NAMALWA (cell line): ENCODE data around the gene GAGE12H.
A peak's percentile ranks its signal among the peaks of the same experiment; 100 is the strongest.
"Not testable (repeated sequence)": the region's sequence is repeated elsewhere in the genome, so short reads cannot be mapped to it uniquely, and the experiment has no call there.

ENCODE experiments used
- DNase-seq: peaks from one replicate; pipeline ENCODE4 v3.0.0-alpha.2; 2015; ENCODE audit warnings: low spot score

The GAGE12H gene, protein sequence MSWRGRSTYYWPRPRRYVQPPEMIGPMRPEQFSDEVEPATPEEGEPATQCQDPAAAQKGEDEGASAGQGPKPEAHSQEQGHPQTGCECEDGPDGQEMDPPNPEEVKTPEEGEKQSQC

DNA sequence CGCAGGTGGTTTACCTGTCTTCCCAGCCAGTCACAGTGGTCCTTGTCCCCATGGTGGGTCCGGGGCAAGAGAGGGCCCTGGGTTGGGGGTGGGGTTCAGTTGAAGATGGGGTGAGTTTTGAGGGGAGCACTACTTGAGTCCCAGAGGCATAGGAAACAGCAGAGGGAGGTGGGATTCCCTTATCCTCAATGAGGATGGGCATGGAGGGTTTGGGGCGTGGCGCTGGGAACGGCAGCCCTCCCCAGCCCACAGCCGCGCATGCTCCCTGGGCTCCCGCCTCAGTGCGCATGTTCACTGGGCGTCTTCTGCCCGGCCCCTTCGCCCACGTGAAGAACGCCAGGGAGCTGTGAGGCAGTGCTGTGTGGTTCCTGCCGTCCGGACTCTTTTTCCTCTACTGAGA is at the start of gene GAGE12H:
TSS of gene GAGE12H (plus strand) at position 301 of the 400 bp plus-strand sequence. CDS start 1,155 bp downstream, outside the sequence.
- DNase-seq = not testable (repeated sequence)

DNA sequence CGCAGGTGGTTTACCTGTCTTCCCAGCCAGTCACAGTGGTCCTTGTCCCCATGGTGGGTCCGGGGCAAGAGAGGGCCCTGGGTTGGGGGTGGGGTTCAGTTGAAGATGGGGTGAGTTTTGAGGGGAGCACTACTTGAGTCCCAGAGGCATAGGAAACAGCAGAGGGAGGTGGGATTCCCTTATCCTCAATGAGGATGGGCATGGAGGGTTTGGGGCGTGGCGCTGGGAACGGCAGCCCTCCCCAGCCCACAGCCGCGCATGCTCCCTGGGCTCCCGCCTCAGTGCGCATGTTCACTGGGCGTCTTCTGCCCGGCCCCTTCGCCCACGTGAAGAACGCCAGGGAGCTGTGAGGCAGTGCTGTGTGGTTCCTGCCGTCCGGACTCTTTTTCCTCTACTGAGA is 47.9 kb upstream of the GAGE12H start, which contains the start of gene GAGE12C:
TSS of gene GAGE12C (plus strand) at position 301 of the 400 bp plus-strand sequence. CDS start 1,155 bp downstream, outside the sequence.
- DNase-seq = not testable (repeated sequence)

DNA sequence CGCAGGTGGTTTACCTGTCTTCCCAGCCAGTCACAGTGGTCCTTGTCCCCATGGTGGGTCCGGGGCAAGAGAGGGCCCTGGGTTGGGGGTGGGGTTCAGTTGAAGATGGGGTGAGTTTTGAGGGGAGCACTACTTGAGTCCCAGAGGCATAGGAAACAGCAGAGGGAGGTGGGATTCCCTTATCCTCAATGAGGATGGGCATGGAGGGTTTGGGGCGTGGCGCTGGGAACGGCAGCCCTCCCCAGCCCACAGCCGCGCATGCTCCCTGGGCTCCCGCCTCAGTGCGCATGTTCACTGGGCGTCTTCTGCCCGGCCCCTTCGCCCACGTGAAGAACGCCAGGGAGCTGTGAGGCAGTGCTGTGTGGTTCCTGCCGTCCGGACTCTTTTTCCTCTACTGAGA is 38.3 kb upstream of the GAGE12H start, which contains the start of gene GAGE12D:
TSS of gene GAGE12D (plus strand) at position 301 of the 400 bp plus-strand sequence. CDS start 1,155 bp downstream, outside the sequence.
- DNase-seq = not testable (repeated sequence)

DNA sequence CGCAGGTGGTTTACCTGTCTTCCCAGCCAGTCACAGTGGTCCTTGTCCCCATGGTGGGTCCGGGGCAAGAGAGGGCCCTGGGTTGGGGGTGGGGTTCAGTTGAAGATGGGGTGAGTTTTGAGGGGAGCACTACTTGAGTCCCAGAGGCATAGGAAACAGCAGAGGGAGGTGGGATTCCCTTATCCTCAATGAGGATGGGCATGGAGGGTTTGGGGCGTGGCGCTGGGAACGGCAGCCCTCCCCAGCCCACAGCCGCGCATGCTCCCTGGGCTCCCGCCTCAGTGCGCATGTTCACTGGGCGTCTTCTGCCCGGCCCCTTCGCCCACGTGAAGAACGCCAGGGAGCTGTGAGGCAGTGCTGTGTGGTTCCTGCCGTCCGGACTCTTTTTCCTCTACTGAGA is 28.8 kb upstream of the GAGE12H start, which contains the start of gene GAGE12E:
TSS of gene GAGE12E (plus strand) at position 301 of the 400 bp plus-strand sequence. CDS start 1,155 bp downstream, outside the sequence.
- DNase-seq = not testable (repeated sequence)

DNA sequence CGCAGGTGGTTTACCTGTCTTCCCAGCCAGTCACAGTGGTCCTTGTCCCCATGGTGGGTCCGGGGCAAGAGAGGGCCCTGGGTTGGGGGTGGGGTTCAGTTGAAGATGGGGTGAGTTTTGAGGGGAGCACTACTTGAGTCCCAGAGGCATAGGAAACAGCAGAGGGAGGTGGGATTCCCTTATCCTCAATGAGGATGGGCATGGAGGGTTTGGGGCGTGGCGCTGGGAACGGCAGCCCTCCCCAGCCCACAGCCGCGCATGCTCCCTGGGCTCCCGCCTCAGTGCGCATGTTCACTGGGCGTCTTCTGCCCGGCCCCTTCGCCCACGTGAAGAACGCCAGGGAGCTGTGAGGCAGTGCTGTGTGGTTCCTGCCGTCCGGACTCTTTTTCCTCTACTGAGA is 19.2 kb upstream of the GAGE12H start, which contains the start of gene GAGE12F:
TSS of gene GAGE12F (plus strand) at position 301 of the 400 bp plus-strand sequence. CDS start 1,155 bp downstream, outside the sequence.
- not testable (repeated sequence) for DNase-seq

DNA sequence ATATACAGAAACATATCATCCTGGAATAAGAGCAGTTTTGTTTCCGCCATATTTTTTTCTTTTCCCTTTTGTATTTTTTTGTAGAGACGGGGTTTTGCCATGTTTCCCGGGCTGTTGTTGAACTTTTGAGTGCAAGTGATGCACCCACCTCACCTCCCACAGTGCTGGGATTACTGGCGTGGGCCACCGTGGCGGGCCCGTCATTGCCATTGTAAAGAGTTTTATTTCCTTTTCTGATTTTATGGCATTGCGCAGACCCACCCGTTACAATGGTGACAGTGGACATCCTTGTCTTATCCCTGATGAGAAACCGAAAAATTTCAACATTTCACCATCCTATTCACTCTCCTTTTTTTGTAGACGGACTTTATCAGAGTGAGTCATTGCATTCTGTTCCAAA is 11.0 kb upstream of the GAGE12H start:
- not testable (repeated sequence) for DNase-seq

DNA sequence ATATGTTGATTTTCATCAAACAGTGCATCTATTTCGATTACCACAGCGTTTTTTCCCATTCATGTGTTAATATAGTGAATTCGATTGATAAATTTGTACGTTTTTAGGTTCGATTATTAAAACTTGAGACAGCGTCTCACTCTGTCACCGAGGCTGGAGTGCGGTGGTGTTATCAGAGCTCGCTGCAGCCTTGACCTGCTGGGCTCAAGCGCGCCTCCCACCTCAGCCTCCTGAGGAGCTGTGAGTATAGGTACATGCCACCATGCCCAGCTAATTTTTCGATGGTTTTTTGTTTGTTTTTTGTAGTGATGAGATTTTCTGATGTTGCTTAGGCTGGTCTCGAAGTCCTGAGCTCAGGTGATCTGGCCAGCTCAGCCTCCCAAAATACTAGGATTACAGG is 10.6 kb upstream of the GAGE12H start:
- DNase-seq = not testable (repeated sequence)

DNA sequence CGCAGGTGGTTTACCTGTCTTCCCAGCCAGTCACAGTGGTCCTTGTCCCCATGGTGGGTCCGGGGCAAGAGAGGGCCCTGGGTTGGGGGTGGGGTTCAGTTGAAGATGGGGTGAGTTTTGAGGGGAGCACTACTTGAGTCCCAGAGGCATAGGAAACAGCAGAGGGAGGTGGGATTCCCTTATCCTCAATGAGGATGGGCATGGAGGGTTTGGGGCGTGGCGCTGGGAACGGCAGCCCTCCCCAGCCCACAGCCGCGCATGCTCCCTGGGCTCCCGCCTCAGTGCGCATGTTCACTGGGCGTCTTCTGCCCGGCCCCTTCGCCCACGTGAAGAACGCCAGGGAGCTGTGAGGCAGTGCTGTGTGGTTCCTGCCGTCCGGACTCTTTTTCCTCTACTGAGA is 9.6 kb upstream of the GAGE12H start, which contains the start of gene GAGE12G:
TSS of gene GAGE12G (plus strand) at position 301 of the 400 bp plus-strand sequence. CDS start 1,155 bp downstream, outside the sequence.
- DNase-seq = not testable (repeated sequence)

DNA sequence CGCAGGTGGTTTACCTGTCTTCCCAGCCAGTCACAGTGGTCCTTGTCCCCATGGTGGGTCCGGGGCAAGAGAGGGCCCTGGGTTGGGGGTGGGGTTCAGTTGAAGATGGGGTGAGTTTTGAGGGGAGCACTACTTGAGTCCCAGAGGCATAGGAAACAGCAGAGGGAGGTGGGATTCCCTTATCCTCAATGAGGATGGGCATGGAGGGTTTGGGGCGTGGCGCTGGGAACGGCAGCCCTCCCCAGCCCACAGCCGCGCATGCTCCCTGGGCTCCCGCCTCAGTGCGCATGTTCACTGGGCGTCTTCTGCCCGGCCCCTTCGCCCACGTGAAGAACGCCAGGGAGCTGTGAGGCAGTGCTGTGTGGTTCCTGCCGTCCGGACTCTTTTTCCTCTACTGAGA is 9.4 kb downstream of the GAGE12H start, which contains the start of gene GAGE2A:
TSS of gene GAGE2A (plus strand) at position 301 of the 400 bp plus-strand sequence. CDS start 1,155 bp downstream, outside the sequence.
- DNase-seq = not testable (repeated sequence)

DNA sequence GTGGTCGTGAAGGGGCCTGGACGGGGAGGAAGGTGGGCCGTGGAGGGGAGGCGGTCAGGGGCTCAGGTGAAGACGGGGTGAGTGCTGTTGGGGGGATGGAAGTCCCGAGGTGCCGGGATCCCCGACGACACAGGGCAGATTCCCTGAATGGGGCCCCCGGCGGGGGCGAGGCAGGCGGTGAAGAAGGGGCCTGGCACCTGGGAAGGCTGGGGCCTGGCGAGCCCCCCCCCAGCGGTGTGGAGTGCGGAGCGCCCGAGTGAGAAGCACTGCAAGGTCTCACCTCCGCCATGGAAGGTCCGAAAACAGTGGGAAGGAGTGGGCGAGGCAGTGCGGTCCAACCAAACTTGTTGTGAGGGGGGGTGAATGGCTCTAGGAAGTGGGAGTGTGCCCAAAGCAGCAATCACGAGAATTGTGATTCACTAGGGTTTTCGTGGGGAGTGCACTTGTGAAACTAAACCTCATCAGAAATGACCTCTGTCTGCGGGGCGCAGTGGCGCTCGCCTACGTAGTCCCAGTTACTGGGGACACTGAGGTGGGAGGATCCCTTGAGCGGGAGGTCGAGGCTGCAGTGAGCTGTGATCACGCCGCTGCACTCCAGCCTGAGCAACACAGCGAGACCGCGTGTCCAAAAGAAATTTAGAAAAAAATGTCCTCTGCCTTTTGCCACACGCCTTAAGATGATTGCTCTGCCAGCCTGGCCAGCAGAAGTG is 10.2 kb downstream of the GAGE12H start:
- DNase-seq = not testable (repeated sequence)

DNA sequence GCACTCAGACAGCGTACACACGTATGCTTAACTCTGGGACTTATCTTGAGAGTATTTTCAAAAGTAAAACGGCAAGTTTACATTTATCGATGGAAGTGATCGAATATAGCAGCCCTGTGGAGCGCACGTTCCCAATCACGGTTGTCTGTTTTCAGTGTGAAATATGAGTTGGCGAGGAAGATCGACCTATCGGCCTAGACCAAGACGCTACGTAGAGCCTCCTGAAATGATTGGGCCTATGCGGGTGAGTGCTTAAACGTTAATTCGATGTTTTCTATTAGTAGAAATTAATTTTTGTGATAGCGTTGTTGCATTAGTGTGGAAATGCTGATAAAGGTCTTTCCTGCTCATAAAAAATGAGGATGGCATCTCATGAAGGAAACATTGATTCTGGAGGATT is 10.7 kb downstream of the GAGE12H start:
- DNase-seq = not testable (repeated sequence)

DNA sequence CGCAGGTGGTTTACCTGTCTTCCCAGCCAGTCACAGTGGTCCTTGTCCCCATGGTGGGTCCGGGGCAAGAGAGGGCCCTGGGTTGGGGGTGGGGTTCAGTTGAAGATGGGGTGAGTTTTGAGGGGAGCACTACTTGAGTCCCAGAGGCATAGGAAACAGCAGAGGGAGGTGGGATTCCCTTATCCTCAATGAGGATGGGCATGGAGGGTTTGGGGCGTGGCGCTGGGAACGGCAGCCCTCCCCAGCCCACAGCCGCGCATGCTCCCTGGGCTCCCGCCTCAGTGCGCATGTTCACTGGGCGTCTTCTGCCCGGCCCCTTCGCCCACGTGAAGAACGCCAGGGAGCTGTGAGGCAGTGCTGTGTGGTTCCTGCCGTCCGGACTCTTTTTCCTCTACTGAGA is 19.0 kb downstream of the GAGE12H start, which contains the start of gene GAGE1:
TSS of gene GAGE1 (plus strand) at position 301 of the 400 bp plus-strand sequence. CDS start 1,155 bp downstream, outside the sequence.
- not testable (repeated sequence) for DNase-seq

DNA sequence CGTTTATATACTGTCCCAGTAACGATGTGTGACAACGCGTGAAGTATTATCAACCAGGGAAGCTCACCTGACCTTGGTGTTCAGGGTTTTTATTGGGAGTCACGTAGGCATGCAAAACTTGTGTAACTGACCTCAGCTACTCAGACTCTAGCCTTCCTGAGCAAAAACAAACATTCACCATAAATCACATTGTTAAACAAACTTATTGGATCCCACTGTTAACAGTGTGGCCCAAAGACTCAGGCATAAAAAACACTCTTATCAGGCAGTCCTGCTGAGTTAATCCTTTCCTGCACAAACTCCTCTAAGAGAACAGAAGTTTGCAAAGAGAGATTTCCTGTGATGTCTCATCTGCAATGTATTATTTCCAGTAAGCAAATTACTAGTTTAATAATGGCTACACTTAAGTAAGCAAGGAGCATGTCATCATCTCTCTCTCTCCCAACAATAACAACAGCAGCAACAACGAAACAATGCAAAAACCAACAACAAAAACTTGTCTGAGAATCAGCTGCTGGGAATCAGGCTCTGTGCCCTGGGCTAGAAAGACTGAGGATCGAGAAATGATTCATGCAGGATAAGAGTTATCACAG is 31.1 kb downstream of the GAGE12H start:
- DNase-seq = no peak

DNA sequence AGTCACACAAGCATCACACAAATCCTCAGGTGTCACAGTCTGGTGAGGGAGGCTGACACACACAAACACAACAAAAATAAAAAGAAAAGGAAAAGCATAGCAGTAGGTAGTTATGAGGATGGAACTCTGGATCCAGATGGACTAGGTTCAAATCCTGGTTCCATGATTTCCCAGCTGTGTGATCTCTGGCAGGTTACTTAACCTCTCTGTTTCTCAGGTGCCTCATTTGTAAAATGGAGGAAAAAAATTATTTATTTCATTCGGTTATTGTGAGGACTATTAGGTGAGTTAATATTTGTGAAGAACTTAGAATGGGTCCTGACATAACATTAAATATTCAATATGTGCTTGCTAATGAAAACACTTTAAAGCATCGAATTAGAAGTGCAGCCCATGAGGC is 38.8 kb downstream of the GAGE12H start:
- no peak for DNase-seq

DNA sequence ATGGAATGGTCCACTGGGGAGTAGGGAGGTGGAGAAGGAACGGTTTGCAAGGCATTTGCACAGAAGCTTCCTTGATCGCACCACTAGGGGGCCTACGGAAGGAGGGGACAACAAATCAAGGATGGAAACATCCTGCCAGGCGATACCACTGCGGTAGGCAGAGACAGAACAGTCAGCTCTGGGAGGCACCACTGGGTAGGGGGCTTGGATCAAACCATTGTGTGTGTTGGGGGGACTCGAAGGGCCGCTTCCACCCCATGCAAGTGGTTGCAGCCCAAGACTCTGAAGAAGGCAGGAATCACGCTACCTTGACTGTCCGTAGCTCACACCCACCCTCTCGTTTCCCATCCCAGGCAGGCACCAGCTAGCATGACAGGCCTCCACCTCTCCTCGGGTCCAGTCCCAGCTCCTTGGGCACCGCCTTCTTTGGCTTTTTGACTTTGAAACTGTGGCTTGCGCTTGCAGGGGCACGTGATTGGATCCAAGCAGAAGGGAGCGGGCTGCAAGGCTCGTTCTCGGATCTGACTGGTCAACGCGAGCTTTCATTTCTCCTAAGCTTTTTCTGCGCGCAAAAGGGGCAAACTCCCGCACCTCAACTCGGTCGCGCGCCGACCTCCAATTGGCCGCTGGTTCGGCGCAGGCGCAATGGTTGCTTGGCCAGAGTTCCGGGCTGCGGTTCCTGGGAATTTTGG is 47.5 kb downstream of the GAGE12H start:
- DNase-seq = peak; percentile 3
